ENCODE measurements around the gene RNF103. TPM values are rescaled to one million over a fixed set of nuclear protein-coding genes. Genes with fewer than 3 reads are reported as not detected.

RNF103 gene
- total and polyA plus RNA-seq, 2 of the 13 experiments (the other 11 are each of a cell fraction or from before 2014, with no cell fraction given), result 19.8 to 21.1 TPM

GRCh38 chr2:86562922-86563649, 60.6 kb downstream of the RNF103 start, which contains the start of gene CHMP3 (continued):
- TF ChIP-seq NCOA2 (CRISPR knock-in tag; IDR thresholded peaks at IDR 0.05), result peak; percentile 61
- TF ChIP-seq HMGXB3 (CRISPR knock-in tag; IDR thresholded peaks at IDR 0.05; ENCODE audit: borderline replicate concordance), result peak; percentile 67; the same call in 1 of the 2 replicates
- no peak; the same call in 1 of the 2 replicates for TF ChIP-seq ZNF12 (CRISPR knock-in tag; IDR thresholded peaks at IDR 0.05)
- no peak for TF ChIP-seq LCORL (IDR thresholded peaks at IDR 0.05)
- TF ChIP-seq LCORL (CRISPR knock-in tag; IDR thresholded peaks at IDR 0.05), result 0 out of 2 replicates have a peak, but pooled peaks have one; percentile 5
- TF ChIP-seq THAP8 (CRISPR knock-in tag; IDR thresholded peaks at IDR 0.05; ENCODE audit: borderline replicate concordance), result no peak
- TF ChIP-seq KAT2B (IDR thresholded peaks at IDR 0.05; ENCODE audit: borderline replicate concordance, low read depth, low read length), result no peak
- TF ChIP-seq ZNF720 (CRISPR knock-in tag; IDR thresholded peaks at IDR 0.05), result 0 out of 2 replicates have a peak, but pooled peaks have one; percentile 78
- TF ChIP-seq ZNF260 (CRISPR knock-in tag; IDR thresholded peaks at IDR 0.05; ENCODE audit: borderline replicate concordance, low read depth), result no peak
- peak; percentile 71 for TF ChIP-seq KLF15 (CRISPR knock-in tag; IDR thresholded peaks at IDR 0.05; ENCODE audit: borderline replicate concordance)
- TF ChIP-seq ZFP36L1 (CRISPR knock-in tag; IDR thresholded peaks at IDR 0.05), result peak; percentile 61
- peak; percentile 95 for TF ChIP-seq SNAI1 (CRISPR knock-in tag; IDR thresholded peaks at IDR 0.05; ENCODE audit: borderline replicate concordance)
- TF ChIP-seq PAF1 (CRISPR knock-in tag; IDR thresholded peaks at IDR 0.05), result no peak
- TF ChIP-seq SP1 (IDR thresholded peaks at IDR 0.05), result no peak
- no peak; the same call in 1 of the 2 replicates for TF ChIP-seq SP1 (CRISPR knock-in tag; IDR thresholded peaks at IDR 0.05)
- TF ChIP-seq ESRRA (CRISPR knock-in tag; IDR thresholded peaks at IDR 0.05; ENCODE audit: low read depth), result peak; percentile 52
- peak; percentile 89 for TF ChIP-seq SMAD3 (CRISPR knock-in tag; IDR thresholded peaks at IDR 0.05)
- TF ChIP-seq ZNF510 (CRISPR knock-in tag; IDR thresholded peaks at IDR 0.05; ENCODE audit: low read depth), result no peak; the same call in 1 of the 2 replicates
- TF ChIP-seq FOXO4 (CRISPR knock-in tag; conservative IDR thresholded peaks at IDR 0.05), result 0 out of 2 replicates have a peak, but pooled peaks have one; percentile 66
- peak; percentile 39 for TF ChIP-seq XRCC5 (optimal IDR thresholded peaks at IDR 0.05; ENCODE audit: low read length)
- TF ChIP-seq ZNF138 (CRISPR knock-in tag; IDR thresholded peaks at IDR 0.05; ENCODE audit: low read depth), result peak; percentile 86
- TF ChIP-seq ZKSCAN8 (CRISPR knock-in tag; IDR thresholded peaks at IDR 0.05; ENCODE audit: borderline replicate concordance), result no peak
- no peak; the same call in none of the 2 replicates for TF ChIP-seq ZNF709 (CRISPR knock-in tag; IDR thresholded peaks at IDR 0.05)
- peak; percentile 48; the same call in 1 of the 2 replicates for TF ChIP-seq ZNF589 (CRISPR knock-in tag; conservative IDR thresholded peaks at IDR 0.05)

Data from HepG2 (cell line).